NCI-H1417 (cell line): ENCODE data around the gene KCNN1.
A peak's percentile ranks its signal among the peaks of the same experiment; 100 is the strongest.

ENCODE experiments used
- DNase-seq, 3 experiments: peaks; one replicate each; lab custom pipeline; 2025; lab: John Stamatoyannopoulos, UW

Gene KCNN1

GRCh38 chr19:17947815-17948513 is 18.9 kb upstream of the KCNN1 start:
- DNase-seq, result peak; percentile 95 to 99 (median 99)

GRCh38 chr19:17948514-17948900 is 18.4 kb upstream of the KCNN1 start:
- no peak for DNase-seq

GRCh38 chr19:17948931-17949930 is 17.7 kb upstream of the KCNN1 start:
- DNase-seq, result peak in 2 of 3 experiments; percentile 59 to 72

- DNase-seq, result peak; percentile 45 to 84 (median 74)
Observed at GRCh38 chr19:17949956-17950309, 17.0 kb upstream of the KCNN1 start.

GRCh38 chr19:17950310-17951156 is 16.4 kb upstream of the KCNN1 start:
- peak; percentile 45 to 84 (median 75) for DNase-seq

- DNase-seq, result peak in 2 of 3 experiments; percentile 56 to 66
Observed at GRCh38 chr19:17951157-17951989, 15.5 kb upstream of the KCNN1 start.

GRCh38 chr19:17951990-17952976 is 14.6 kb upstream of the KCNN1 start:
- peak; percentile 1 to 66 (median 64) for DNase-seq

GRCh38 chr19:17953316-17953801 is 13.5 kb upstream of the KCNN1 start:
- DNase-seq, result no peak

GRCh38 chr19:17953869-17954268 is 13.0 kb upstream of the KCNN1 start:
- no peak for DNase-seq

GRCh38 chr19:17954401-17954800 is 12.5 kb upstream of the KCNN1 start:
- DNase-seq, result no peak

- no peak for DNase-seq
Observed at GRCh38 chr19:17957149-17957849, 9.6 kb upstream of the KCNN1 start.

- no peak for DNase-seq
Observed at GRCh38 chr19:17957885-17958284, 9.0 kb upstream of the KCNN1 start.

GRCh38 chr19:17963936-17964691 is 2.8 kb upstream of the KCNN1 start:
- DNase-seq, result no peak

- DNase-seq, result no peak
Observed at GRCh38 chr19:17965370-17966128, 1.4 kb upstream of the KCNN1 start.

- no peak for DNase-seq
Observed at GRCh38 chr19:17966129-17966483, 801 bp upstream of the KCNN1 start.

GRCh38 chr19:17967257-17968051 is 547 bp downstream of the KCNN1 start:
- DNase-seq, result peak in 1 of 3 experiments; percentile 15

- no peak for DNase-seq
Observed at GRCh38 chr19:17968362-17968761, 1.5 kb downstream of the KCNN1 start.
